ENCODE data around the gene ZNF184.

DNA sequence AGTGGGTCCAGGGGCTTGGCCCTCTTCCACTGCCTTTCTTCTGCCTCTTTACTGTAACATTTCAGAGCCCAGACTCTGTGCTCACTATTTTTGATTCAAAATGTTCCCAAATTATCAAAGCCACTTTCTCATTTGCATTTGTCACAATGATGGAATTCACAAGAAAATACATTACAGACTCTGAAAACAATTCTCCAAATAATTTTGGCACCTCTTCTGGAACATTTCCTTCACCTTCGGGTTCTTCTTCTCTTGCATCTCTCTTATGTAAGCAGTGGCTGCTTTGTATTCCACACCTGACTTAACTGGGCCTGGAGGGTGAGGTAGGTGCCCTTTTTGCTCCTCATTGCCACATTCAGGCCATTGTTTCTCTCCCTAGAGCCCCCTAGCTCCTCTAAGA lies 30.0 kb downstream of the ZNF184 start:
- TF ChIP-seq, protein P1, sequence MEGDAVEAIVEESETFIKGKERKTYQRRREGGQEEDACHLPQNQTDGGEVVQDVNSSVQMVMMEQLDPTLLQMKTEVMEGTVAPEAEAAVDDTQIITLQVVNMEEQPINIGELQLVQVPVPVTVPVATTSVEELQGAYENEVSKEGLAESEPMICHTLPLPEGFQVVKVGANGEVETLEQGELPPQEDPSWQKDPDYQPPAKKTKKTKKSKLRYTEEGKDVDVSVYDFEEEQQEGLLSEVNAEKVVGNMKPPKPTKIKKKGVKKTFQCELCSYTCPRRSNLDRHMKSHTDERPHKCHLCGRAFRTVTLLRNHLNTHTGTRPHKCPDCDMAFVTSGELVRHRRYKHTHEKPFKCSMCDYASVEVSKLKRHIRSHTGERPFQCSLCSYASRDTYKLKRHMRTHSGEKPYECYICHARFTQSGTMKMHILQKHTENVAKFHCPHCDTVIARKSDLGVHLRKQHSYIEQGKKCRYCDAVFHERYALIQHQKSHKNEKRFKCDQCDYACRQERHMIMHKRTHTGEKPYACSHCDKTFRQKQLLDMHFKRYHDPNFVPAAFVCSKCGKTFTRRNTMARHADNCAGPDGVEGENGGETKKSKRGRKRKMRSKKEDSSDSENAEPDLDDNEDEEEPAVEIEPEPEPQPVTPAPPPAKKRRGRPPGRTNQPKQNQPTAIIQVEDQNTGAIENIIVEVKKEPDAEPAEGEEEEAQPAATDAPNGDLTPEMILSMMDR (IDR thresholded peaks at IDR 0.05): no peak
- TF ChIP-seq POLR2A (IDR thresholded peaks at IDR 0.05): no peak
